HL-60 (cell line): ENCODE results near the gene HTR1E.

Experiments
- CTCF ChIP-seq: IDR thresholded peaks from one replicate; pipeline ENCODE4 v1.5.1; 2011; ENCODE audit warnings: low read length, control low read depth, inconsistent platforms; ENCODE audit not compliant: insufficient read depth
- POLR2AphosphoS5 ChIP-seq: IDR thresholded peaks from 2 replicates; pipeline ENCODE4 v1.6.1; 2012; ENCODE audit warnings: low read depth
- REST ChIP-seq: IDR thresholded peaks from 2 replicates; pipeline ENCODE4 v1.6.1; 2012; ENCODE audit warnings: low read depth; ENCODE audit not compliant: insufficient replicate concordance

- TF ChIP-seq CTCF (no peak), POLR2AphosphoS5 (no peak), REST (no peak)
Observed at GRCh38 chr6:87027021-87027420, 89.7 kb downstream of the HTR1E start.
